GM13977 (cell line): ENCODE results near the gene CAPN1.
"Not testable (repeated sequence)": the region's sequence is repeated elsewhere in the genome, so short reads cannot be mapped to it uniquely, and the experiment has no call there.

Experiments
- DNase-seq: peaks from one replicate; pipeline ENCODE4 v3.0.0; 2012; ENCODE audit warnings: low spot score
- in situ Hi-C: fragments of 300-500 bp; cut with MboI; formaldehyde crosslinking; loops from one replicate; pipeline ENCODE4 v1.12.0; 2022; ENCODE audit warnings: low sequenced_read_pairs, low pct_unique_long_range_greater_than_20kb, mixed read lengths, inconsistent platforms; ENCODE audit not compliant: unreplicated experiment
- TF ChIP-seq, protein P1 (sequence below): IDR thresholded peaks from 2 replicates; pipeline ENCODE4 v1.5.1; 2012; ENCODE audit warnings: mild to moderate bottlenecking, control low read depth; ENCODE audit not compliant: insufficient read depth; ENCODE audit errors: extremely low read depth, missing control alignments

CAPN1 gene

DNA sequence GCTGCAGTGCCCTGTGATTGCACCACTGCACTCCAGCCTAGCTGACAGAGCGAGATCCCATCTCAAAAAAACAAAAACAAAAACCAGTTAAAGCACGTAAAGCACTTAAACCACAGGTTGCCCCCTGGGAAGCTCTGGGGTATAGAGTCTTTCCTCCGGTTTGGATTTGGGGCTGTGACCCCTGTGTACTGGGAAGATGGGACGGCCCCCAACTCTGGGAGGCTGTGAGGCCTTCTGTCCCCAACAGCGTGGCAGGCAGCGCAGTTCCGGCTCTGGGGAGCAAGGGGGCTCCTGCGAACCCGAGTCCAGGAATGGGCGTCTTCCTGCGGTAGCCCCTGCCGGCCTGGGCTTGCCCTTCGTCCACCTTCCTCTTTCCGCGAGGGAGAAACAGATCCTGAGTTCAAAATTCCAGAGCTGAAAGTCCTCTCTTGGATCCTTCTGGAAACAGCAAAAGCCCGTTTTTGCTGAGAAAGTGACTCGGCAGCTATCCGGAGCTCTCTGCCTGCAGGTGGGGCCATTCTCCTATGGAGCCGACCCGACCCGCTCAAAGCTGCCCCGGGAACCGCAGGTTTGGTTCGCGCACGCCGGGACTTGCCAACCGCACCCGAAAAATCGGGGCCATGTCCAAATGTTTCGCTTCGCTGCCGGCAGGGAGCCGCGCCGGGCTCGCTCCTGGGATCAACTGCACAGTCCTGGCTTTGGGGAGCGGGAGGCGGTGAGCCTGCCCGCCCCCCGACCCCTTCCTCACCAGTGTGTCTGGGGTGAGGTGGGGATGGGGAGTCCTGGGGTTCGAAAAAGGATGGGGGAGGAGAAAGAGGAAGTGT, 43.8 kb downstream of the CAPN1 start:
- TF ChIP-seq, protein P1, sequence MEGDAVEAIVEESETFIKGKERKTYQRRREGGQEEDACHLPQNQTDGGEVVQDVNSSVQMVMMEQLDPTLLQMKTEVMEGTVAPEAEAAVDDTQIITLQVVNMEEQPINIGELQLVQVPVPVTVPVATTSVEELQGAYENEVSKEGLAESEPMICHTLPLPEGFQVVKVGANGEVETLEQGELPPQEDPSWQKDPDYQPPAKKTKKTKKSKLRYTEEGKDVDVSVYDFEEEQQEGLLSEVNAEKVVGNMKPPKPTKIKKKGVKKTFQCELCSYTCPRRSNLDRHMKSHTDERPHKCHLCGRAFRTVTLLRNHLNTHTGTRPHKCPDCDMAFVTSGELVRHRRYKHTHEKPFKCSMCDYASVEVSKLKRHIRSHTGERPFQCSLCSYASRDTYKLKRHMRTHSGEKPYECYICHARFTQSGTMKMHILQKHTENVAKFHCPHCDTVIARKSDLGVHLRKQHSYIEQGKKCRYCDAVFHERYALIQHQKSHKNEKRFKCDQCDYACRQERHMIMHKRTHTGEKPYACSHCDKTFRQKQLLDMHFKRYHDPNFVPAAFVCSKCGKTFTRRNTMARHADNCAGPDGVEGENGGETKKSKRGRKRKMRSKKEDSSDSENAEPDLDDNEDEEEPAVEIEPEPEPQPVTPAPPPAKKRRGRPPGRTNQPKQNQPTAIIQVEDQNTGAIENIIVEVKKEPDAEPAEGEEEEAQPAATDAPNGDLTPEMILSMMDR: peak; percentile 51
- in situ Hi-C loops: no loop called here
- DNase-seq: peak; percentile 80

DNA sequence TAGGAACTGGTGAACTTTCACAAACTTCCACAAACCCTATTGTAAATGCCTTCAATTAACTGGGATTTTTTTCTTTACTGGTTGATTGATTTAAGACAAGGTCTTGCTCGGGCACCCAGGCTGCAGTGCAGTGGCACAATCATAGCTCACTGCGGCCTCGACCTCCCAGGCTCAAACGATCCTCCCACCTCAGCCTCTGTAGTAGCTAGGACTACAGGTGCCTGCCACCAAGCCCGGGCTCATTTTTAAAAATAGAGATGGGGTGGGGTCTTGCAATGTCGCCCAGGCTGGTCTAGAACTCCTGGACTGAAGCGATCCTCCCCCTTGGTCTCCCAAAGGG, 44.3 kb downstream of the CAPN1 start:
- TF ChIP-seq, protein P1: no peak
- no peak for DNase-seq
- in situ Hi-C loops: no loop called here

DNA sequence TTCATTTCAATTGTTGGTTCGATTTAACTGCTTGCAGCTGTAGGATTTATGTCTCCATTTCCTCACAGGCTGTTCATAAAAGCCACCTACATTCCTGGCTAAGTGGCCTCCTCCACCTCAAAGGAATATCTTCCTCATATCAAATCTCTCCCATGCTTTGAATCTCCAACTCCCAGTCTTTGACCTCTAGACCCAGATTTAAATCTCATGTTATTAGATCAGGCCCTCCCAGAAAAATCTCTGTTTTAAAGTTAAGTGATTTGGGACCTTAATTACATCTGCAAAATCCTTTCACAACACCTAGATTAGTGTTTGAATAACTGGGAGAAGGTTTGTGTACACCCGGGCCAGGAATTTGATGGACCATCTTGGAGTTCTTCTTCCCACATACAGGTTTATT, 46.2 kb downstream of the CAPN1 start:
- no peak for DNase-seq
- TF ChIP-seq, protein P1: no peak
- in situ Hi-C loops: no loop called here

DNA sequence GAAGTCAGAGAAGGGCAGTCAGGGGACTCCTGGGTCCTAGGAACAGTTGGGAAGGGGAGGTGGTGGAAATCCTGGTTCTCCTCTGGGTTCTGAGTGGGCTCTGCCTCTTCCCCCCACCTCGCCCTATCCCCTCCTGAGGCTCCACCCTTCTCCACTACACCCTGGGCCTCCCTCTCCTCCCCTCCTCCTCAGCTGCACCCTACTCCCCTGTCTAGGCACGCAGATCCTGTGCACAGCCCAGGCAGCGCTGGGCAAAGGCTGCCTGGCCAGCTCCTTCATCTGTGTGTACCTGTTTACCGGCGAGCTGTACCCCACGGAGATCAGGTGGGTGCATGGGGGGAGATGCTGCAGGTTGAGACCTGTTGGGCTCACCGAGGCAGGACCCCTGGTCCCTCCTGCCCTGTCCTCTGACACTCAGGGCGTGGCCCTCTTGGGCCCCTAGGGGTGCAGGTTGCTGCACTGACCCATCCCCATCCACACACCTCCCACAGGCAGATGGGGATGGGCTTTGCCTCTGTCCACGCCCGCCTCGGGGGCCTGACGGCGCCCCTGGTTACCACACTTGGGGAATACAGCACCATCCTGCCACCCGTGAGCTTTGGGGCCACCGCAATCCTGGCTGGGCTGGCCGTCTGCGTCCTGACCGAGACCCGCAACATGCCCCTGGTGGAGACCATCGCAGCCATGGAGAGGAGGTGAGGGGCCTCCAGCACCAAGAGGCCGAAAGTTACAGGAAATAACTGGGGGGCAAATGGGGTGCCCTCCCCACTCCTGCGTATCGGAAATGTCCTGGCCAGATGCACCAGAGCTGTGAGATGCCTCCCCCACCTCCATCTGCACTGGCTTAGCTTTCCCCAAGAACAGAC, 54.7 kb downstream of the CAPN1 start:
- in situ Hi-C loops: no loop called here
- DNase-seq: no peak
- TF ChIP-seq, protein P1: no peak

DNA sequence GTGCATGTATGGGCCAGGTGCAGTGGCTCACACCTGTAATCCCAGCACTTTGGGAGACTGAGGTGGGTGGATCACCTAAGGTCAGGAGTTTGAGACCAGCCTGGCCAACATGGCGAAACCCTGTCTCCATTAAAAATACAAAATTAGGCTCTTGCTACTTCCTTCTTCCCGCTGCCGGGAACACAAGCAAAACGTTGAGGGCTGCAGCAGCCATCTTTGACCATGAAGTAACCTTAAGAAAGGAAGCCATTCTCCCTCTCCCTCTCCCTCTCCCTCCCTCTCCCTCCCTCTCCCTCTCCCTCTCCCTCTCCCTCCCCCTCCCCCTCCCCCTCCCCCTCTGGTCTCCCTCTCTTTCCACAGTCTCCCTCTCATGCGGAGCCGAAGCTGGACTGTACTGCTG, 56.6 kb downstream of the CAPN1 start:
- in situ Hi-C loops, DNase-seq: not testable (repeated sequence)

DNA sequence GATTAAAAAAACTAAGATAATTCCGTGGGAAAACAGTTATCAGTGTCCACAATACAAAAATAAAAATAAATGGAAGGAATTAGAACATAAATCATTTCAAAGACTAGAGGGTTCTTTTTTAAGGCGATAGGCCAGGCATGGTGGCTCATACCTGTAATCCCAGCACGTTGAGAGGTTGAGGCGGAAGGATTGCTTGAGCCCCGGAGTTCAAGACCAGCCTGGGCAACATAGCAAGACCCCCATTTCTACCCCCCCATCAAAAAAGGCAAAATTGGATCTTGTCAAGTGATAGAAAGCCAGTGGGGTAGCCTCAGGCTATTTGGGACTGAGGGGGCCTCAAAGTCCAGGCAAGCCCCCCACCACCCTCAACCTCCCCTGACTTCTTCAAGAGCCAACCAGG, 59.4 kb downstream of the CAPN1 start:
- no peak for DNase-seq
- TF ChIP-seq, protein P1: no peak
- in situ Hi-C loops: no loop called here

DNA sequence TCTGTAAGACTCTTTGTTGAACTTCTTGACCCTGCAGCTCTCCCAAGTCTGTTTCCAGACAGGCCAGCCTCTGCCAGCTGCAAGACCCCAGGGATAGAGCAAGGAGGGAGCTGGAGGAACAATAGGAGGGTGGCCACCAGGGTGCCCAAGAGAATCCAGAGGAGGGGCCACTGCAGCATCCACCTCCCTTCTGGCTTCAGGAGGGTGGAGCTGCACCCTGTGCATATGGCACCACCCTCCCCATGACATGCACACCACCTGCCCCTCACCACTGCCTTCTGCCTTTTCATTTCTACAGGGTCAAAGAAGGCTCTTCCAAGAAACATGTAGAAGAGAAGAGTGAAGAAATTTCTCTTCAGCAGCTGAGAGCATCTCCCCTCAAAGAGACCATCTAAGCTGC, 60.0 kb downstream of the CAPN1 start:
- DNase-seq: no peak
- in situ Hi-C loops: no loop called here
- TF ChIP-seq, protein P1: no peak
